A172 (cell line): Measurements from ENCODE around the gene SDSL. TPM values are rescaled to one million over a fixed set of nuclear protein-coding genes. Genes with fewer than 3 reads are reported as not detected.

Experiments
- DNase-seq: peaks from one replicate; pipeline ENCODE4 v3.0.0-alpha.2; 2015; ENCODE audit warnings: low spot score
- total RNA-seq: library from RNA; depleted of rRNA; stranded (reverse); fragments of >200 nt; shearing (Covaris generic); gene quantifications from 2 replicates; pipeline ENCODE4 v1.2.3, GENCODE V29; 2014

The SDSL gene
- total RNA-seq, 1 experiment from 2014 or later = 12.9 TPM

DNA sequence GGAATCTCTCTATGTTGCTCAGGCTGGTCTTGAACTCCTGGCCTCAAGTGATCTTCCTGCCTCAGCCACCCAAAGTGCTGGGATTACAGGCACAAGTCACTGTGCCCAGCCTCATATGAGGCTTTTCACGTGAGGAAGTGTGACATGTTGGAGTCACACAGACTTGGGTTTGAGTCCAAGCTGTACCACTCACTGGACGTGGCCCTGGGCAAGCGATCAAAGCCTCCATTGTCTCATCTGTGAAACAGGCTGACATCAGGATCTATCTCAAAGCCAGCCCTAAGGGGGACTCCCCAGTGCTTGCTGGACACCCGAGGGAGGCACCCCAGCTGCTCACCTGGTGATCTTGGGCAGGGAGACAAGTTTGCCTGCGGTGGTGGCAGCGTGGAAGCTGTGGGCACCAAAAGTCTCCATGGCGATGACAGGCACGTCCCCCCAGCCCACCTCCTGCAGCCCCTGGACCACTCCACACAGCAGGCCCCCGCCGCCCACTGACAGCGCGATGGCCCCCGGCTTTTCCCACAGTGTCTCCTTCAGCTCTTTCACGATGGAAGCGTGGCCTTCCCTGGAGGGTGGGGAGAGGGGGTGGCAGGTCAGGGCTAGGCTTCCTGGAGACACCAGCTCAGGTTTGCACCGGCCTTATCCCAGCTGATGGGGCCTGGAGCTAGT lies 25.2 kb upstream of the SDSL start:
- no peak for DNase-seq

DNA sequence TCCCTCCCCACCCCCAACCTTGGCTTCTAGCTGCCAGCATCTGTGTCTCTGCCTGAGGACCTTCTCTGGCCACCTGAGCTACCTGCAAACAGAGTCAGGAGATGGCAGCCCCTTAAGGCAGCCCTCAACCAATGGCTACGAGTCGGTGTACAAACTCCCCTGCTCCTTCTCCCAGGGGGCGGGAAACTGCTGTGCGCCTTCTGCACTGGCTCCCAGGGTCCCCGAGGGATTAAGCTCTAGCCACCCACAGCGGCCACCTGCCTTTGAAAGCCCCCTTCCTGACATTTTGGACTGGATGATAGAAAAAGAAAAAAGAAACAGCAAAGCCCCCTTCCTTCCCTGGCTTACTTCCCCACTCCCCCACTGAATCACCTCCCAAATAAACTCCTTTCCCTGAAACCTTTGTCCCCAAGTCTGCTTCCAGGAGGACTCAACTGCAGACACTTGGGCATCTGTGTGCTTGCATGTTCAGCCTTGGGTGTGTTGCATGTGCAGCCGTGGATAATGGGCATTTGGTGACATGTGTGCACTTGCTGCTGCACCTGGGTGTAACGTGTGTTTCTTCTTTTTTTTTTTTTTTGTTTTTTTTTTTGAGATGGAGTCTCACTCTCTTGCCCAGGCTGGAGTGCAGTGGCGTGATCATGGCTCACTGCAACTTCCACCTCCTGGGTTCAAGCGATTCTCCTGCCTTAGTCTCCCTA lies 24.5 kb upstream of the SDSL start:
- no peak for DNase-seq

DNA sequence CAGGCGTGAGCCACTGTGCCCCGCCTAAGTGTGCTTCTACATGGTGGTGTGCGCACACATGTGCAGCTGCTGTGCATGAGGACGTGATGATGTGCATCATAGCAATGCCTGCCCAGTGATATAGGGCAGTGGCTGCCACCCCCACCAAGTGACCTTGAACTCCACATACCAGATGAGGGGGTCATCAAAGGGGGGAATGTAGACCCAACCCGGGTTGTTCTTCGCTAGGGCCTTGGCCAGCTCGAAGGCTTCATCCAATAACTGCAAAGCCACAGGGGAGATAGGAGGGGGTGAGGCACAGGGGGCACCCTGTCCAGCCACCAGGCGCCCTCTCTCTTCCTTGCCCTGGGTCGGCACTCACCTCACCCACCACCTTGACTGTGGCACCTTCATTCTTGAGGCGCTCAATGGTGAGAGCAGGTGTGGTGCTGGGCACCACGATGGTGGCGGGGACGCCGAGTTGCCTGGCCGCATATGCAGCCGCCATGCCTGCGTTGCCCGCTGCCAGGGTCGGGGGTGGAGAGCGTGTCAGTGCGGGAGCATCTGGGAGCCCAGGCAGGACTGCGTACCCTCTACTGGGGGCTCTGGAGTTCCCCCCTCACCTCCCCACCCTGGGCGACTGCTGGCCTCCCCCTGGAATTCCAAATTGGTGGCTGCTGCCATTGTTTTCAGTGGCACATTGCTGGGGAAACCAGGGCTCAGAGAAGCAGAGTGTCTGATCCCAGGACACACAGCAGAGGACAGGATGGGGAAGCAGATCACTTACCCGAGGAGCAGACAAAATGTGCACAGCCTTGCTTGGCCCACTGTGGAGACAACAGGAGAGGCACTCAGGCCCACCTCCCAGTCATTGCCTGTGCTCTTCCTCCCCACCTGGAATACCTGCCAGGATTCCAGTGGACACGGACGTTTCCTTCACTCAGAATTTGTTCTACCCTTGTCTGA lies 23.6 kb upstream of the SDSL start:
- DNase-seq = no peak

DNA sequence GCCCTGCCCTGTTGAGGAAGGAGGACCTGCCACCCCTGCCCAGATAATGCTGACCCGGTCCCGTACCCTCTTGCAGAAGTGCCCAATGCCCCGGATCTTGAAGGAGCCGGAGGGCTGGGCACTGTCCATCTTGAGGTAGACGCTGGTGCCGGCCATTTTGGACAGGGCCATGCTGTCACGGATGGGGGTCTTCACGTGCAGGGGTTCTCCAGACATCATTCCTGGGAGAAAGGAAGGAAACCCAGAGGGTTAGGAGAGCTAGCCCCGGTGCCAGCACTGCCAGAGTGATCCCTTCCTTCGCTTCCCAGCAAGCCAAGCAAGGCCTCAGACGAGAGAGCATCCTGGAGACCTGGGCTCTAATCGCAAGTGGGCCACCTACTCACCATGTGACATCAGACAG lies 22.7 kb upstream of the SDSL start:
- no peak for DNase-seq

DNA sequence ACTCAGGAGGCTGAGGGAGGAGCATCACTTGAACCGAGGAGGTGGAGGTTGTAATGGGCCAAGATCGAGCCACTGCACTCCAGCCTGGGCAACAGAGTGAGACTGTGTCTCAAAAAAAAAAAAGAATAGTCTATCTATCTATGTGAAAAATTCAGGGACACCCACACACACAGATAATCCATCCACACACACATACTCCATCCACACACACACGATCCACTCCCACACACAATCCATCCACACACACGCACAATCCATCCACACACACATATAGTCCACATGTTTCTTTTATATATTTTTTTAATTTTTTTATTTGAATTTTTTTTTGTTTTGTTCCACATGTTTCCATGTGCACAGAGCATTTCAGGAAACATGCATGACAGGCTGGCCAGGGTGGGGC lies 21.8 kb upstream of the SDSL start:
- no peak for DNase-seq

DNA sequence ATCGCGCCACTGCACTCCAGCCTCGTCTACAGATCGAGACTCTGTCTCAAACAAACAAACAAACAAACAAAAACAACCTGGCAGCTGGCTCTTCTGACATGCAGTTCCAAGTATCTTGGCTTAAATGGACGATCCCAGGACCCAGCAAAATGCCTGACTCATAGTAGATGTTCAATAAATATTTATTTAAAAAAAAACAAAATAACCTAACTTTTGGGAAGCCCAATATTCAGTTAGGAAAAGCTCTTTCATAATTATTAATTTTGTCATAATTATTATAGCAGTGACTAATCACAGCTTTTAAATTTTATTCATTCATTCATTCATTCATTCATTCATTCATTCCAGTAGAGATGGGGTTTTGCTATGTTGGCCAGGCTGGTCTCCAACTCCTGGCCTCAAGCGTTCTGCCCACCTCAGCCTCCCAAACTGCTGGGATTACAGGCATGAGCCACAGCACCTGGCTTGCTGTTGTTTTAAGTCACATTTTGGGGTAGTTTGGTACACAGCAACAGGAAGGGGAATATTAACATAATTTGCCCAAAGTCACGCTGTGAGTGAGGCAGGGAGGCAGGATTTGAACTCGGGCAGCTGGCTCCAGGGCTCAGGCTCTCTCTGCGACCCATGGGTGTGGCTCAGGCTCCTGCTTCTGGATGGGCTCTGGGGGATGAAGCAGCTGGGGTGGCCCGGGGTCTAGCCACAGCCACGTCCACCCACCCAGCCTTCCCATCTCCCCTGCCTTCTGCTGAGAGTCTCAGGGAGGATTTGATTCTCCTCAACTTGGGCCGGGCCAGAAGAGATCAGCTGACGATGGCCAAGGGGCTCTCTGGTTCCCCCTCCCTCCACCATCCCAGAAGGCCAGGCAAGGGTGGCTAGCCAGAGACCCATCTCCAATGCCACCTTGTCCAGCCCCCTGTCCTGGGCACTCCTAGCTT lies 20.8 kb upstream of the SDSL start:
- no peak for DNase-seq

DNA sequence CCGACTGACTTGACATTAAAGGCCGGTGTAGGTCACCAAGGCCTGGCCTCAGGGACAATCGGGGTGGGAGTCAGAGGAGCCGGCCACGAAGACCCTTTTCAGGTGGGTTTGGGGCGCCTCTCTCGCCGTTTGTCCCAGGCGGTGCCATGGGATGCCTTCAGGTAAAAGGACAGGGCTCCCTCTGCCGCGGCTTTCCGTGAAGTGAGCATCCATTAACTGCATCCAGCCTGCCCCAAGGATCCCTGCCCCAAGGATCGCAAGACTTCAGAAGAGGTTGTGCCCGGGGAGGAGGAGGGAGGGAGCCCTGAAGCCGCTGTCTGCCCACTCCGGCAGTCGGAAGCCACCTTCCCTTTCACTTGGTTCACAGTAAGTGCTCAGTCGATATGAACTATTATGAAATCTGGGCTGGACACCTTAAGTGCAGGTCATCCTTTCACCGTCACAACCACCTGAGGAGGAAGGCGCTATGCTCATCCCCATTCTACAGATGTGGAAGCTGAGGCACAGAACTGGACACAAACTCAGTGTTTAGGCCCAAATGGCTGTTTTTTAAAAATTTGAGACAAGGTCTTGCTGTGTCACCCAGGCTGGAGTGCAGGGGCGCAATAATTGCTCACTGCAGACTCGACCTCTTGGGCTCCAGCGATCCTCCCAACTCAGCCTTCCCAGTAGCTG lies 19.5 kb upstream of the SDSL start:
- no peak for DNase-seq

DNA sequence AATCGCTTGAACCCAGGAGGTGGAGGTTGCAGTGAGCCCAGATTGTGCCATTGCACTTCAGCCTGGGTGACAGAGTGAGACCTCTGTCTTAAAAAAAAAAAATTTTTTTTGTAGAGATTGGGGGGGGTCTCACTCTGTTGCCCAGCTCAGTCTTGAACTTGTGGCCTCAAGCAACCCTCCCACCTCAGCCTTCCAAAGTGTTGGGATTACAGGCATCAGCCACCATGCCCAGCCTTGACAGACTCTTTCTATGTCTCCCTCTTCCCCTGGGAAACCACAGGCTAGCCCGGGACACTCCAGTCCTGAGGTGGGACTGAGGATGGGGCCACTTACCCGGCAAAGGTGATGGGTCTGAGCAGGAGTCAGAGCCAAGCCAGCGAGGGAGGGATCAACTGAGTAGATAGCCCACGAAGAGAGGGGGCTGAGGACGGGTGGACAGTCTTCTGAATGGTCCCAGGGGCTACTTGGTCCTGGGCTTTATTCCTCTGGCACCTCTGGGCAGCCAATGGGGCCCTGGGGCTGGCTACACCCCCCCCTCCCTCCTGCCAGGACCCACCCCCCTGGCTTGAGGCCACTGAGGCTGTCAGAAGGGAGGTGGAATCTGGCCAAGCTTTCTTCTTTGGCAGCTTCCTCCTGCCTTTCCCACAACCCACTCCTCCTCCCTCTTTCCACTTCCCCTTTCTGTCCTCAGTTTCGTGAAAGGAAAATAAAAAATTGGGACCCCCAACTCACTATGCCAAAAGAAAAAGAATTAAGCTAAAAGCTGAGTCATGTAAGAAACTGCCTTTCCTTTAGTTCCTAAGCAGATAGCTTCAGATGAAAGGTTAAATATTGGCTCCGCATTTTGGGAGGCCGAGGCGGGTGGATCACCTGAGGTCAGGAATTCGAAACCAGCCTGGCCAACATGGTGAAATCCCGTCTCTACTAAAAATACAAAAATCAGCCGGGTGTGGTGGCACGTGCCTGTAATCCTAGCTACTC lies 18.5 kb upstream of the SDSL start, which contains the start of gene SDS:
SDS (minus strand) TSS at position 453 of the 981 bp plus-strand sequence. CDS start 4,179 bp downstream, outside the sequence.
- DNase-seq = no peak

DNA sequence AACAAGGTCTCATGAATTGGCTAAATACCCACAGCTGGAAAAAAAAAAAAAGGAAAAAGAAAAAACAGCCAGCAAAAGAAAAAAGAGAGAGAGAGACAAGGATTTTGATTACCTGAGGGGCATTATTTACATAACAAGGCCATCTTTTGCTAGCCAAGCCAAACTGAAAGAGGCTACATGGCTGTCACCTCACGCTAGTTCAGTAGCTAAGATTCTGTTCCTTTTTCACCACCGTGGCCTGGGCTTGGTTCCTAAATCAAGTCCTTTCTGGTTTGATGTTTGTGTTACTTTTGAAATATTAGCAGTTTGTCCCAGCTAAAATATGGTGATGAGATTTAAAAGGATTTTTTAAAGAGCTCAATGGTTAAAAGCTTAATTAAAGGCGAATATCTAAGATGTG lies 16.5 kb upstream of the SDSL start:
- no peak for DNase-seq

DNA sequence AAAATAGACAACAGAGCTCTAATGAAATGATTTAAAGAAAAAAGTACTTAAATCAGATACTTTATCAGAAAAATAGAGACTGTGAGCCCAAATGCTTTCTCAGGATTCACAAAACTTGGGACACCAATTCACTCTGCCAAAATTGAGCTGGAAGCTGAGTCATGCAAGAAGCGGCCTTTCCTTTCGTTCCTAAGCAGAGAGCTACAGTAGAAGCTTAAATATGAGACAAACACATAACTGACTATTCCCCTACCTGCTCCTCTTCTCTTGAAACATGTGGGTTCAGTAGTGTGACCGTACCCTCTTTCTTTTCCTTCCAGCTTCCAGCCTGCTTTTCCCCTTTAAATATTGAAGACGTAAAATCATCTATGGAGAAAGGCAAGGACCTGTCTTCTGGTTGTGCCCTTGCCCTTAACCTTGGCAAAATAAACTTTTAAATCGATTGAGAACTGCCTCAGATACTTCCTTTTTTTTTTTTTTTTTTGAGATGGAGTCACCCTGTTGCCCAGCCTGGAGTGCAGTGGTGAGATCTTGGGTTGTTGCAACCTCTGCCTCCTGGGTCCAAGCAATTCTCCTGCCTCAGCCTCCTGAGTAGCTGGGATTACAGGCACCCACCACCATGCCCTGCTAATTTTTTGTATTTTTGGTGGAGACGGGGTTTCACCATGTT lies 14.1 kb upstream of the SDSL start:
- DNase-seq = peak; percentile 39

DNA sequence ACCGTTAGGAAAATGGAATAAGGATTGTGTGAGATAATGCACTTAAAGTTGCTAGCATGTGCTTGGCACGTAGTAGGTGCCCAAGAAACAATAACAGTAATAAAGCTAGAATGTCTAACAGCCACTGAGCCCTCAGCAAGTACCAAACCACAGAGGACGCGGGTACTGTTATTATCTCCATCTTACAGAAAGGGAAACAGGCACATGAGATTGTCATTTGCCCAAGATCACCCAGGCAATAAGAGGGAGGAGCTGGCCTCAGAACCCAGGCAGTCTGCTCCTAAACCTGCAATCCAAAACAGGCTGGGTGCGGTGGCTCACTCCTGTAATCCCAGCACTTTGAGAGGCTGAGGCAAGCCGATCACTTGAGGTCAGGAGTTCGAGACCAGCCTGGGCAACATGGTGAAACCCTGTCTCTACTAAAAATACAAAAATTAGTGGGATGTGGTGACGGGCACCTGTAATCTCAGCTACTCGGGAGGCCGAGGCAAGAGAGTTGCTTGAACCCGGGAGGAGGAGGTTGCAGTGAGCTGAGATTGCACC lies 13.4 kb upstream of the SDSL start:
- DNase-seq = no peak

DNA sequence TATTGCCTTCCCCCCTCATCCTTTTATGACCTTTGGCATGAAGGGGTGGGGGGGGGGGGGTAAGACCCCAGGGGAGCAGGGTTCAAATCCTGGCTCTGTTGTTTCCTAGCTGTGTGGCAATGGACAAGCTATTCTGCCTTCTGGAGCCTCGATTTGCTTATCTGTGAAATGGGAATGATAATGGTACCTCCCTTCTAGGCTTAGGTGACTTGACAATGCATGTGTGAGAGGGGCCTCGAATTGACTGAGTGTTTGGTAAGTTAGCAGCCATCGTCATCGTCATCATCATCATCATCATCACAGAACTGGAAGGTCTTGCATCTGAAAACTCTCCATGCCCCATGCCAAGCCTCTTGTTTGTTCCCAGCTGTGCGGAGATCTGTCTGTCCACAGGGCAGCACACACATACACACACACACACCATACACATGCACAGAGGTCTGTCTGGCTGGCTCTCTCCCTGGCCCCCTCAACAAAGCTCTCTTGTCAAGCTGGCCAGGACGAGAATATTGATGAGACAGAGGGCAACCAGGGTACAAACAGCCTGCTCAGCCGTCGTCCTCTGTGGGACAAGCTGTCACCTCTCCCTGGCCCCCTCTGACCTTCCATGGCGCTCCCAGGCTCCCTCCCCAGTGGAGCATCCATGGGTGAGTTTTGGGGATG lies 12.6 kb upstream of the SDSL start:
- no peak for DNase-seq

DNA sequence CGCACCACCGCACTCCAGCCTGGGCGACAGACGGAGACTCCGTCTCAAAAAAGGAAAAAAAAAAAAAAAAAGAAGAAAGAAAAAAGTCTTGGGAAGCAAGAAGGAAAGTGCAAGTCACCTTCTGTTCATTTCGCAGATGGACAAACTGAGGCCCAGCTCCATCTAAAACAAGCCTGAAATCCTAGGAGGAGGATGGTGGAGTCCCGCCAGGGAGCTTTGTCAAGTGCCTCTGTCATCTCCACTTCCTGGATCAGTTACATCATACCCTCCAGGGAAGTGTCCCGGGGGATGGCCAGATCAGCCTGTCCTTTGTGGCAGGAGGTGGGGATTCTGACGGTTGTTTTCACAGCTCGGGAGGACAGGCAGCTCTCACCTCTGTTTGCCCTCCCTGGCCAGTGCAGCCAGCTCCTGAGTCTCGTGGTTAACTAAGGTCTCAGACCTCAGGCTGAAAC lies 8.7 kb upstream of the SDSL start:
- peak; percentile 71 for DNase-seq

DNA sequence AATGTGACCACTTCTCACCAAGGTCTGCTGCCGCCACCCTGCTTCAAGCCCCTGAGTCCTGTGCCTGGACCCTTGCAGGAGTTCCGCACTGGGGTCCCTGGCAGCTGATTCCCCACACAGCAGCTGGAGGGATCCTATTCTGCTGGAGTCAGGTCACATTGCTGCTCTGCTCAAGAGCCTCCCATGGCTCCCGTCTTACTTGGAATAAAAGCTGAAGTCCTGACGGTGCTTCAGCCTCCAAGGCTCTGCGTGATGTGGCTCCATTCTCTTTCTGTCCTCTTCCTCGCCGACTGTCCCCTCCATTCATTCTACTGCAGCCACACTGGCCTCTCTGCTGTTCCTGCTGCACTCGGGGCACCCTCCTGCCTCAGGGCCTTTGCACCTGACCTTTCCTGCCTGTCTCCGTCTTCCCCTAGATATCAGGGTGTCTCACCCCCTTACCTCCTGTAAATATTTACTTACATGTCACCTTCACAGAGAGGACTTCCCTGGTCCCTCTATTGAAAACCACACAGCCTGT lies 7.6 kb upstream of the SDSL start:
- DNase-seq = no peak

DNA sequence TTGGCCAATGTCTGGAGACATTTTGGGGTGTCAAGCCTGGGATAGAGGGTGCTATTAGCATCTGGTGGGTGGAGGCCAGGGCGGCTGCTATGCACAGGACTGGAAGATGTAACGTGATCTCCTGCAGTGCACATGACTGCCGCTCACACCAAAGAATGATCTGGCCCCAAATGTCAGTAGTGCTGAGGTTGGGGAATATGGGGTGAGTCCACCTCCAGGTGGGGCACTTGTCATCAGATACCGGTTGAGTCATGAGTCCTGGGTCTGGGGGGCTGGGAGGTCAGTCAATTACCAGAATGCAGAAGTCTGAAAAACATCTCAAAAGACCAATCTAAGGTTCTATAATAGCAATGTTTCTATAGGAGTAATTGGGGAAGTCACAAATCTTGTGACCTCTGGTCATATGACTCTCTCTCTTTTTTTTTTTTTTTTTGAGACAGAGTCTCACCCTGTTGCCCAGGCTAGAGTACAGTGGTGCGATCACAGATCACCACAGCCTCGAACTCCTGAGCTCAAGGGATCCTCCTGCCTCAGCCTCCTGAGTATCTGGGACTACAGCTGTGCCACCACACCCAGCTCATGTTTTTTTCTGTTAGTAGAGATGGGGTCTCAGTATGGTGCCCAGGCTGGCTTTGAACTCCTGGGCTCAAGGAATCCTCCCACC lies 6.0 kb upstream of the SDSL start:
- peak; percentile 47 for DNase-seq

DNA sequence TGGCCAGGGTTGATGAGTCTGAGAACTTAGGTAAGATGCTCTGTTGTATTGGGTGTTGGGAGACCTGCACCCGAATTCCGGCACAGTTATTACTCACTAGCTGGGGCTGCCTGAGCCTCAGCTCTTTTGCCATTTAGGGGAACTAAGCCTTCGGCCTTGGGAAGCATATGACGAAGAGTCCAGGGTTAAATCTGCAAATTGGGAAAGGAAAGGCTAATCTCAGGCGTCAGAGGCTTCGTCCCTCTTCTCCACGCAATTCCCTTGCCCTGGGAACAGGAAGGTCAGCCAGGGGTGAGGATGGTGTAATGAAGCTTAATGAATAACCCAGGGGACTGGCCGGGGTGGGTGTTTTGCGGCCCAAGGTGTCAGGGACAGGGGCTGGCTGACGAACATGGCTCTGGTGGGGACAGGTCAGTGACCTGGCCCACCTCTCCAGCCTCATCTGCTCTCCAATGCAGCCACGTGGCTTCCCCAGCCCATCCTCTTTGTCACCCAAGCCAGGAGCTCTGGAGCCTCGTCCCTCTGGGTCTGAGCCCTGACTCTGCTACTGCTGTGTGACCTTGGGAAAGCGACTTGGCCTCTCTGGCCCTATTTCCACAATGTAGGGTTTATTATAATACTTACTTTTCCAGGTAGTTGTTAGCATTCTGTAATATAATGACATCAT lies 3.8 kb upstream of the SDSL start:
- no peak for DNase-seq
